ENCODE data around the gene EPAS1.

The EPAS1 gene

DNA sequence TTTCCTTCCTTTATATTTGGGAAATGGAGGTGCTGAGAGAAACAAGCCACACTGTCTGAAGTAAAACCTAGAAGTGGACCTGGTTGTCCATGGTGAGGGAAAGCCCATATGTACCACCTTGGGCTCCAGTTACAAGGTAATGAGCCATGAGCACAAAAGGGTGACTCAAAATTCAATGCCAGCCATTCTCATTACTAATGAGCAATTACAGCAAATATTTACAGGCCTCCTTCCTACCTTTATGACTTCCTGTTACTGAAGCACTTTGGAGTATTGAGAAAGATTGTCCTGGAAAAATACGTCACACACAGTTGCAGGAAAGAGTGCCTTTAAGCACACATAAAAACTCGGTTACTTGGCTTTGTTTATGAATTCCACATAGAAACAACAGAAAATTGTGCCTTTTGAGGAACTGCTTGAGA is 9.1 kb downstream of the EPAS1 start:
- FAIRE-seq = no peak
- no peak for DNase-seq (ENCODE audit: insufficient read length, low spot score)

GRCh38 chr2:46306988-46307655 is 9.9 kb downstream of the EPAS1 start:
- no peak for DNase-seq (ENCODE audit: insufficient read length, low spot score)
- no peak for FAIRE-seq
- TF ChIP-seq, protein P1, sequence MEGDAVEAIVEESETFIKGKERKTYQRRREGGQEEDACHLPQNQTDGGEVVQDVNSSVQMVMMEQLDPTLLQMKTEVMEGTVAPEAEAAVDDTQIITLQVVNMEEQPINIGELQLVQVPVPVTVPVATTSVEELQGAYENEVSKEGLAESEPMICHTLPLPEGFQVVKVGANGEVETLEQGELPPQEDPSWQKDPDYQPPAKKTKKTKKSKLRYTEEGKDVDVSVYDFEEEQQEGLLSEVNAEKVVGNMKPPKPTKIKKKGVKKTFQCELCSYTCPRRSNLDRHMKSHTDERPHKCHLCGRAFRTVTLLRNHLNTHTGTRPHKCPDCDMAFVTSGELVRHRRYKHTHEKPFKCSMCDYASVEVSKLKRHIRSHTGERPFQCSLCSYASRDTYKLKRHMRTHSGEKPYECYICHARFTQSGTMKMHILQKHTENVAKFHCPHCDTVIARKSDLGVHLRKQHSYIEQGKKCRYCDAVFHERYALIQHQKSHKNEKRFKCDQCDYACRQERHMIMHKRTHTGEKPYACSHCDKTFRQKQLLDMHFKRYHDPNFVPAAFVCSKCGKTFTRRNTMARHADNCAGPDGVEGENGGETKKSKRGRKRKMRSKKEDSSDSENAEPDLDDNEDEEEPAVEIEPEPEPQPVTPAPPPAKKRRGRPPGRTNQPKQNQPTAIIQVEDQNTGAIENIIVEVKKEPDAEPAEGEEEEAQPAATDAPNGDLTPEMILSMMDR (IDR thresholded peaks at IDR 0.05; ENCODE audit: insufficient read depth, missing control alignments) = no peak

More for the DNA sequence above, 9.1 kb downstream of the EPAS1 start:
- TF ChIP-seq, protein P1 (IDR thresholded peaks at IDR 0.05; ENCODE audit: insufficient read depth, missing control alignments) = no peak

- DNase-seq (ENCODE audit: insufficient read length, low spot score) (no peak), FAIRE-seq (no peak)
Observed at GRCh38 chr2:46308081-46308480, 10.9 kb downstream of the EPAS1 start.

GRCh38 chr2:46308629-46309028 is 11.4 kb downstream of the EPAS1 start:
- DNase-seq (ENCODE audit: insufficient read length, low spot score) (no peak), FAIRE-seq (no peak)
- TF ChIP-seq, protein P1 (IDR thresholded peaks at IDR 0.05; ENCODE audit: insufficient read depth, missing control alignments) = no peak

More at GRCh38 chr2:46308081-46308480, 10.9 kb downstream of the EPAS1 start:
- TF ChIP-seq, protein P1 (IDR thresholded peaks at IDR 0.05; ENCODE audit: insufficient read depth, missing control alignments) = no peak

DNA sequence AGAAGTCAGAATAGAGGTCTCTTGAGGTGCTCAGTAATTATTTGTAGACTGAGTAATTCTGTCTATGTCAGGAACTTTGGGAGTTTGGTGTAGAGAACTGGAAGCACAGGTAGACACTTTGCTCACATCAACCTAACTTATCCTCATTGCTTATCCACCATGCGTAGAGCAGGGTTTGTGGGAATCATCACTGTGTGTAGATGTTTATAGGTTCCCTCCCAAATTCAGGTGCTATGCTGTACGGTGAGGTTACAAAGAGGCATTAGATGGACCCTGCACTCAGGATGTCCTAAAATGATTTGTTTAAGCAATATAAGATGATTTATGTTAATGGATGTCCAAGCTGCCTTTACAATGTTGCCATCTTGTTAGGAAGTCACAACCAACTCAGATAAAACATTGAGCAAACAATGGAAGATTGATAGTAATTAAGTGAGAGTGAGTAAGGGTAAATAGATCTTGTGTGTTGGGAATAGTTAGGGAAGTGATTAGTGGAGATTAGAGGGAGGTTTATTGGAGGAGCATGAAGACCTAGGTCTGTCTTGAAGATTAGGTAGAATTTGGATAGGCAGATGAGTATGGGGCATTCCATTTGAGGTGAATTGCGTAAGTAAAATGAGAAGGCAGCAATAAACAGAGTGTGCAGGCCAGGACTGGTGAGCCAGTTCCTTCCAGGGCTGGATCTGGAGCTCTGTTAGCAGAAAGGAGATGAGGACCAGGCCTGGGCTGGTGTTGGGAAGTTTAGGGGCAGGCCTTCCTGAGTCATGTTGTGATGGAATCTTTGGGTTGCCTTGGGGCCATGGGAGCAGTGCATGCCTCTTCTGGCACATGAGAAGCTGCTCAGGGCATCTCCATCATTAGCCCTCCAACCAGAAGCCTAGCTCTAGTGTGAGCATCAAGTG is 12.1 kb downstream of the EPAS1 start:
- TF ChIP-seq, protein P1 (IDR thresholded peaks at IDR 0.05; ENCODE audit: insufficient read depth, missing control alignments) = no peak
- FAIRE-seq (no peak), DNase-seq (ENCODE audit: insufficient read length, low spot score) (no peak)

DNA sequence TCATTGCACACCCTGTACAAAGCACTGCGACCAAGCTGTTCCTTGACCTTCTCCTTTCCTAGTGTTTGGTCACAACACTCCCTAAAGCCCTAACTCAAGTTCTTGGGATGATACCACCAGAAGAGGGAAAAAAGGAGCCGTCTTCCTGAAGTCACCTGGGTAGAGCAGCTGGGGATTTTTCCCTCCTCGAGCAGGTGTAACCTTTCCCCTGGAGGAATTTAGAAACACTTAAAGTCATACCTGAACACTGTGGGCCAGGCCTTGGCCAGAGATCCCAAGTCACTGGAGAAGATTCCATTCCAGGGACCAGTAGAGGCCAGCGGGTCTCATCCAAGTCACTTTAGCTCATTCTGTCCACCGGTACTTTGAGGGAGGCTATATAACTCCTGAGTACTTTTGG is 13.2 kb downstream of the EPAS1 start:
- FAIRE-seq (no peak), DNase-seq (ENCODE audit: insufficient read length, low spot score) (no peak)
- TF ChIP-seq, protein P1 (IDR thresholded peaks at IDR 0.05; ENCODE audit: insufficient read depth, missing control alignments) = no peak

All from D721Med (cell line).